GM21381 (cell line): ENCODE data around the gene BCAS3.
"Not testable (repeated sequence)": the region's sequence is repeated elsewhere in the genome, so short reads cannot be mapped to it uniquely, and the experiment has no call there.

ENCODE experiments used
- ATAC-seq: cut with Tn5 transposase; IDR thresholded peaks from one replicate; pipeline ENCODE4 v1.9.1; 2021; ENCODE audit warnings: mild to moderate bottlenecking, moderate library complexity; ENCODE audit not compliant: unreplicated experiment

BCAS3 gene

DNA sequence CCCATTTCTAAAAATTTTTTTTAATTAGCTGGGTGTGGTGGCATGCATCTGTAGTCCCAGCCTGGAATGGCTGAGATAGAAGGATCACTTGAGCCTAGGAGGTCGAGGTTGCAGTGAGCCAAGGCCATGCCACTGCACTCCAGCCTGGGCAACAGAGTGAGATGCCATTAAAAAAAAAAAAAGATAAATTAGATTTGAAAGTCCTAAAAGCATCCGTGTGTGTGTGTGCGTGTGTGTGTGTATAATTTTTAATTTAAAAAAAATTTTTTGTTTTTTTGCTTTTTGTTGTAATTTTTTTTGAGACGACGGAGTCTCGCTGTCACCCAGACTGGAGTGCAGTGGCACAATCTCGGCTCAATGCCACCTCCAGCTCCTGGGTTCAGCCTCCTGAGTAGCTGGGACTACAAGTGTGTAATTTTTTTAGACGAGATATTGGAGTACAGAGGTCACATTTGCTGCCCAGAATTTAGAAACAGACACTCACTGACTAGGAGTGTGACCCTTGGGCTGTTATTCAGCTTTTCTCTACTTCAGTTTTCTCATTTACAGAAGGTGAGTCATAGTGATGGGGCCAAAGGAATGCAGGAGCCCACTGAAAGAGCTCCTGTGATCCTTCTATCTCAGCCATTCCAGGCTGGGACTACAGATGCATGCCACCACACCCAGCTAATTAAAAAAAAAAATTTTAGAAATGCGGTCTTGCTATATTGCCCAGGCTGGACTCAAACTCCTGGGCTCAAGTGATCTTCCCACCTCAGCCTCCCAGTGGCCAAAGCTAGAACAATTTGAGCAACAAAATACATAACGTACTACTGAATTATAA, 749.0 kb downstream of the BCAS3 start:
- no peak for ATAC-seq

DNA sequence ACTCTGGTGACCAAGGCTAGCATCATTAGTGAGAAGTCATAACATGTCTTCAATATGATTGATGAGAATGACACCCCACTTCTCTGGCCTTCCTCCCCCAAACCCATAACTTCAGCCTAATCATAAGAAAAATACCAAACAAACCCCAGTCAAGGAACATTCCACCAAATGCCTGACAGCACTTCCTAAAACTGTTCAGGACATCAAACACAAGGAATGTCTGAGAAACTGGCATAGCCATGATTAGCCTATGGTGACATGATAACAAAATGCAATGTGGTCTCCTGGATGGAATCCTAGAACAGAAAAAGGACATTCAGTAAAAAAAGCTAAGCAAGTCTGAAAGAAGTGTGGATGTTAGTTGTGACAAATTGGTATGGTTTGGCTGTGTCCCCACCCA, 749.9 kb downstream of the BCAS3 start:
- no peak for ATAC-seq

DNA sequence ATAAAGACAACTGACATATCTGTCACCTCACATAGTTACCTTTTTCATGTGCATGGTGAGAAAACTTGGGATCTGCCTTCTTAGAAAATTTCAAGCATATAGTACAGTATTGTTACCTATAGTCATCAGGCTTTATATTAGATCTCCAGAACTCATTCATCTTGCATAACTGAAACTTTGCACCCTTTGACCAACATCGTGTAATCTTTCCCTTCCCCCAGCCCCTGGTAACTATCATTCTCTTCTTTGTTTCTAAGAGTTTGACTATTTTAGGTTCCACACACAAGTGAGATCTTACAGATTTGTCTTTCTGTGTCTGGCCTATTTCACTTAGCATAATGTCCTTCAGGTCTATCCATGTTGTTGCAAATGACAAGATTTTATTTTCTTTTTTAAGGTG, 751.6 kb downstream of the BCAS3 start:
- ATAC-seq = no peak

DNA sequence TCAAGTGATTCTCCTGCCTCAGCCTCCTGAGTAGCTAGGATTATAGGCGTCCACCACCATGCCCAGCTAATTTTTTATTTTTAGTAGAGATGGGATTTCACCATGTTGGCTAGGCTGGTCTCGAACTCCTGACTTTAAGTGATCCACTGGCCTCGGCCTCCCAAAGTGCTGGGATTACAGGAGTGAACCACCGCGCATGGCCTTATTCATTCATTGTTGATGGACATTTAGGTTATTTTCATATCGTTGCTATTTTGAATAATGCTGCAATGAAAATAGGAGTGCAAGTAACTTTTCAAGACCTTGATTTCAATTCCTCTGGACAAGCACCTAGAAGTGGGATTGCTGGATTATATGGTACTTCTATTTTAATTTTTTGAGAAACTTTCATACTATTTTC, 752.2 kb downstream of the BCAS3 start:
- ATAC-seq = not testable (repeated sequence)

DNA sequence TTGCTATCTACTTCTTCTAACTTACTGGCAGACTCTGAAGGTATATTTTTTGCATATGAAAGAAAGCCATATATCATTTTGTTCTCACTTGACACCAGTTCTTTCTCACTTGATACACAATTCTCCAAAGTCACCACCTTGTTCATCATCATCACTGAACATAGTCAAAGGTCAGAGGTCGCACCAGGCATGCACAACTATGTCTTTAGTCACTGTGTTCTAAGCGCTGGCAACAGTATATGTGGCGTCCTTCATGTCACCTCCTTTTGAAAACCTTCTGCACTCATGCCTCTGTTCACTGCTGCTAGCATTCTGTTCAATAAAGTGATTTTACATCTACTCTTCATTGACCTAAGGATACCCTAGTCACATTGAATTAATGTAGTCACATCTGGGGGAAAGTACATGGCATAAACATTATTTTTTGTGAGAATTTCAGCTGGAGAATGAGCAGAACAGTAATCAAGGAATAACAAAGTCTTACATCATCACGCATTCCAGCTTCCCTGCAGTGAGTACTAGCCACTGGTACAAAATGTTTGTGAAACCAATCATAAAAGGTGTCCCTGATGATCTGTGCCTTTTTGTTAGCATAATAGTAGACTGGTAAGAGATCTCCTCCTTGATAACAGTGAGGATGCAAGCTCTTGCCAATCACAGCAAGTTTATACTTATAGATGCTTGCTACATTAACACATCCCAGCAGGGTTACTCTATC, 754.1 kb downstream of the BCAS3 start:
- ATAC-seq = no peak

DNA sequence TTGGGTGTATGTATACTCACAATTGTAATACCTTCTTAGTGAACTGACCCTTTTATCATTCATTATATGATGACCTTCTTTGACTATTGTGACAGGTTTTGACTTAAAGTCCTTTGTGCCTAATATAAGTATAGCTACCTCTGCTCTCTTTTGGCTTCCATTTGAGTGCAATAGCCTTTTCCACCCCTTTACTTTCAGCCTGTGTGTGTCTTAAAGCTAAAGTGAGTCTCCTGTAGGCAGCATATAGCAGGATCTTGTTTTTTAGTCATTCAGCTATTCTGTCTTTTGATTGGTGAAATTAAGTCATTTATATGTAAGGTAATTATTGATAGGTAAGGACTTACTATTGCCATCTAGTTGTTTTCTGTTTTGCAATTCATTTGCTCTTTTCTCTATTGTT, 758.6 kb downstream of the BCAS3 start:
- no peak for ATAC-seq

DNA sequence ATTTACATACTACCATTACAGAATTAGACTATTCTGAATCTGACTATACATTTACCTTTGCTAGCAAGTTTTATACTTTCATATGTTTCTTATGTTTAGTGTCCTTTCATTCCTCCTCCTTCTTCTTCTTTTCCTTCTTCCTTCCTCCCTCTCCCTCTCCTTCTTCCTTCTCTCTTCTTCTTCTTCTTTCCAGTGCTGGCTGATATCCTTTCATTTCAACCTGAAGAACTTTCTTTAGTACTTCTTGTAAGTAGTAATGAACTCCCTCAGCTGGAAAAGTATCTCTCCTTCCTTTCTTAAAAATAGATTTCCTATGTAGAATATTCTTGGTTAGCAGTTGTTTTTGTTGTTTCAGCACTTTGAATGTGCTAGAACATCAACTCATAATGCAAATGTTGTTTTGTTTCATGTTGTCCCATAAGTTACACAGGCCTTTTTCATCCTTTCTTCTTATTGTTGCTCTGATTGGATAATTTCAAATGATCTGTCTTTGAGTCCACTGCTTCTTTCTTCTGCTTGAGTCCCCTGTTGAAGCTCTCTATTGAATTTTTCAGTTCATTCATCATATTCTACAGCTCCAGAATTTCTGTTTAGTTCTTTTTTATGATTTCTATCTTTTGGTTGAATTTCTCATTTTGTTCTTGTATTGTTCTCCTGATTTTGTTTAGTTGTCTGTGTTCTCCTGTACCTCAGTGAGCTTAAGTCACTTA, 759.5 kb downstream of the BCAS3 start:
- ATAC-seq = no peak

DNA sequence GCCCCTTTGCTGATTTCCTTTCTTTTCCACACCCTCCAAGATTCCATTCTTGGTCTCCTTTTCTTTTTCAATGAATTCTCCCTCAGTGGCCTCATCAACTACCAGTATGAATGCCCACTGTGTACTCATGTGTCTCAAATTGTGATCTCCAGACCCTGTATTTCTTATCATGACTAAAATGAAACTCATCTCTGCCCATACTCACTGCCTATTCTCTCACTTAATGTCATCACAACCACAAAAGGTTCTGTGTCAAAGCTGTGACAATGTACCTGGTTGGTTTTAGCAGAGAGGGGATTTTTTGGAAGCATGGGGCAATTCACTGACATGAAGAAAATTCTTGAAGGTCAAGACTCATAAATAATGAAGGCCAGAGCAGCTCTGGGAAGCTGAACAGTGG, 763.0 kb downstream of the BCAS3 start:
- ATAC-seq = no peak

DNA sequence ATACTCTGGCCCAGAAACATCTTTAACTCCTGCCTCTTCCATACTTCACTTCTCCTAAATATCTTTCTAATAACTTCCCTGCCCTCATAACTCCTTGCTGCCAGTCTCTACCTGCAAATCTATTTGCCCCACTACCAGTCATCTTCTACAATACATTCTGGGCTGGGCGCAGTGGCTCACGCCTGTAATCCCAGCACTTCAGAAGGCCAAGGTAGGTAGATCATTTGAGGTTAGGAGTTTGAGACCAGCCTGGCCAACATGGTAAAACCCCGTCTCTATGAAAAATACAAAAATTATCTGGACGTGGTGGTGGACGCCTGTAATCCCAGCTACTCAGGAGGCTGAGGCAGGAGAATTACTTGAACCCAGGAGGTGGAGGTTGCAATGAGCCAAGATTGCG, 763.9 kb downstream of the BCAS3 start:
- not testable (repeated sequence) for ATAC-seq

DNA sequence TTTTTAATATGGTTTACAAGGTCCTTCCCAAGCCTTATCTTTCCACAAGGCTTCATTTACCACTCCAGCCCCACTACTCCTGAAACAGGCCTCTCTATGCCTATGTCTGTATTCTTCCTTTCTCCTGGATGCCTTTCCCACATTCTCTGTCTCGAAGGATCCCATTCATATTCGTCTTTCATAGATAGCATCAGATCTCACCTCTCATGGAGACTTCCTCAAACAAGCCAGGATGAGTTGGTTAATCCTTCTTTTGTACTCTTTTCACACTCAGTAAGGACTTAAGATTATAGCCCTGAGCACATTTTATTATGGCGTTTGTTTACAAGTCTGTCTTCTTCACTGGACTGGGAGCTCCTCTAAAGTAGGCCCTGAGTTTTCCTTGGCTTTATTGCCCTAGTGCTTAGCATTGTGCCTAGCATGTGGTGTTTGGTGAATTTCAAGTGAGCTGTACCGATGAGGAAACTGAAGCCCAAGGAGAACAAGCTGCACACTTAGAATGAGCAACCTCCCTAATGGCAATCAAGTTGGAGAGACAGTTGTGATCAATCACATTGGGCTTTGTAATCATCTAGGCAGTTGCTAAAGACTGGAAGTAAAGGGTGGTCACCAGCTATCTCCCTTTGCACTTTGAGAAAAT, 764.6 kb downstream of the BCAS3 start:
- no peak for ATAC-seq
